Spleen (tissue), 7 donors: Measurements from ENCODE around the gene MMP15.

Experiments
- POLR2A ChIP-seq, 3 donors: fragments of 450-650 bp; IDR thresholded peaks; one replicate each; pipeline ENCODE4 v1.5.1; 2017; ENCODE audit warnings: antibody characterized with exemption in 3 of 3, mild to moderate bottlenecking in 1 of 3
- POLR2AphosphoS5 ChIP-seq, 3 donors: sonication (generic); formaldehyde crosslinking; IDR thresholded peaks; one replicate each; pipeline ENCODE4 v1.5.1; 2017; ENCODE audit warnings: antibody characterized with exemption in 3 of 3
- TF ChIP-seq, protein P1 (sequence below), 11 experiments: fragments of 200-600 bp in 7 of 11; fragments of 450-650 bp in 4 of 11; sonication (generic) in 4 of 11; IDR thresholded peaks in 8 of 11; conservative IDR thresholded peaks in 3 of 11; 1 replicate in 7 of 11; 2 replicates in 4 of 11; pipeline versions ENCODE4 v1.4.0 to v1.8.0; 2016 to 2021; ENCODE audit warnings: antibody characterized with exemption in 11 of 11, inconsistent platforms in 4 of 11, mild to moderate bottlenecking in 1 of 11
- donor health status: DM: no; HTN: no; CAD: no; lungs with moderate emphysema.
- donor health status: DM: no; HTN: no; CAD: no.
- donor health status: DM: no; HTN: no; CAD: no.

DNA sequence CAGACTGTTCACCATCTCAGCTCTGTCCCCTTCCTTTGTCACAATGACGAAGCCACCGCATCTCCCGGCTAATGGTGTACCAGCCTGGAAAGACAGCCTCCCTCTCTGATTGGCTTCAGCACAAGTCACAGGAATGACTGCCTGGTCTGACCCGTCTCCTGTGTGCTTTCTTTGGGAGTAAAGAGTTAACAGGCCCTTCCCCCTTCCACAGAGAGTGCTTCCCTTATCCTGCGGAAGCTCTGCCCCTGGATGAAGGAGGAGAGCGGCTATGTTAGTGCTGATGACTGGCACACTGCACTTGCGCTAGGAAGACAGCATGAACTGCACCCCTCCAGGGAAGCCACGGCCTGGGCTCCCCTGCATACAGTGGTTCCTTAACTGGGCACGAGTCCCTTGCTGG lies 13.1 kb upstream of the MMP15 start:
- TF ChIP-seq, protein P1, sequence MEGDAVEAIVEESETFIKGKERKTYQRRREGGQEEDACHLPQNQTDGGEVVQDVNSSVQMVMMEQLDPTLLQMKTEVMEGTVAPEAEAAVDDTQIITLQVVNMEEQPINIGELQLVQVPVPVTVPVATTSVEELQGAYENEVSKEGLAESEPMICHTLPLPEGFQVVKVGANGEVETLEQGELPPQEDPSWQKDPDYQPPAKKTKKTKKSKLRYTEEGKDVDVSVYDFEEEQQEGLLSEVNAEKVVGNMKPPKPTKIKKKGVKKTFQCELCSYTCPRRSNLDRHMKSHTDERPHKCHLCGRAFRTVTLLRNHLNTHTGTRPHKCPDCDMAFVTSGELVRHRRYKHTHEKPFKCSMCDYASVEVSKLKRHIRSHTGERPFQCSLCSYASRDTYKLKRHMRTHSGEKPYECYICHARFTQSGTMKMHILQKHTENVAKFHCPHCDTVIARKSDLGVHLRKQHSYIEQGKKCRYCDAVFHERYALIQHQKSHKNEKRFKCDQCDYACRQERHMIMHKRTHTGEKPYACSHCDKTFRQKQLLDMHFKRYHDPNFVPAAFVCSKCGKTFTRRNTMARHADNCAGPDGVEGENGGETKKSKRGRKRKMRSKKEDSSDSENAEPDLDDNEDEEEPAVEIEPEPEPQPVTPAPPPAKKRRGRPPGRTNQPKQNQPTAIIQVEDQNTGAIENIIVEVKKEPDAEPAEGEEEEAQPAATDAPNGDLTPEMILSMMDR (IDR thresholded peaks at IDR 0.05 in 8 of 11, conservative IDR thresholded peaks at IDR 0.05 in 3 of 11) = no peak
- no peak for TF ChIP-seq POLR2A (IDR thresholded peaks at IDR 0.05)
- TF ChIP-seq POLR2AphosphoS5 (IDR thresholded peaks at IDR 0.05) = no peak
